Activated naive CD4-positive, alpha-beta T cell treated with anti-CD3 and anti-CD28 coated beads for 36 hours (primary cell): ENCODE results near the gene RANBP6. TPM values are rescaled to one million over a fixed set of nuclear protein-coding genes. Genes with fewer than 3 reads are reported as not detected.
"Not testable (repeated sequence)": the region's sequence is repeated elsewhere in the genome, so short reads cannot be mapped to it uniquely, and the experiment has no call there.

Source experiments
- CTCF ChIA-PET: fragments of 350-600 bp; sonication (Branson Sonifier 250); formaldehyde crosslinking; loops from one replicate; lab custom pipeline; 2021; ENCODE audit warnings: antibody characterized with exemption; lab: Charles Lee
- DNase-seq: peaks from one replicate; pipeline ENCODE4 v3.0.0-alpha.2; 2020
- H3K27ac Mint-ChIP-seq: one replicate; pipeline ENCODE4 v1.8.0; 2021; ENCODE audit warnings: mild to moderate bottlenecking, mixed read lengths
- H3K27me3 Mint-ChIP-seq: one replicate; pipeline ENCODE4 v1.8.0; 2021; ENCODE audit warnings: low read depth, mixed read lengths
- H3K36me3 Mint-ChIP-seq: one replicate; pipeline ENCODE4 v1.8.0; 2021; ENCODE audit warnings: low read depth, mixed read lengths
- H3K4me1 Mint-ChIP-seq: one replicate; pipeline ENCODE4 v1.8.0; 2021; ENCODE audit warnings: low read depth, mixed read lengths
- H3K4me3 Mint-ChIP-seq: one replicate; pipeline ENCODE4 v1.8.0; 2021; ENCODE audit warnings: mild to moderate bottlenecking, moderate library complexity, mixed read lengths
- H3K9me3 Mint-ChIP-seq: one replicate; pipeline ENCODE4 v1.8.0; 2021; ENCODE audit warnings: mixed read lengths
- intact Hi-C: fragments of 100-400 bp; cut with micrococcal nuclease; formaldehyde crosslinking; loops from one replicate; pipeline ENCODE4 v1.15.1; 2023
- total RNA-seq, 2 experiments: library from RNA; stranded (reverse); gene quantifications; one replicate each; pipeline ENCODE4 v1.2.3, GENCODE V29; 2021

Gene RANBP6
- total RNA-seq, 2 experiments from 2014 or later: 19.0 to 19.5 TPM

GRCh38 chr9:6040077-6040476, 24.7 kb upstream of the RANBP6 start:
- intact Hi-C loops: no loop called here
- Mint-ChIP-seq H3K36me3 (no peaks in the 10 kb centered on the region), H3K4me1 (no peaks in the 10 kb centered on the region), H3K27ac (no peak overlapping the region), H3K9me3 (no peaks in the 10 kb centered on the region), H3K4me3 (no peak overlapping the region), H3K27me3 (no peaks in the 10 kb centered on the region)
- CTCF ChIA-PET: interaction anchor here (1.5 kb wide), 1 partner anchor 16 kb away, joined by 5 read pairs; no protein-coding TSS in a partner anchor
- DNase-seq: no peak

DNA sequence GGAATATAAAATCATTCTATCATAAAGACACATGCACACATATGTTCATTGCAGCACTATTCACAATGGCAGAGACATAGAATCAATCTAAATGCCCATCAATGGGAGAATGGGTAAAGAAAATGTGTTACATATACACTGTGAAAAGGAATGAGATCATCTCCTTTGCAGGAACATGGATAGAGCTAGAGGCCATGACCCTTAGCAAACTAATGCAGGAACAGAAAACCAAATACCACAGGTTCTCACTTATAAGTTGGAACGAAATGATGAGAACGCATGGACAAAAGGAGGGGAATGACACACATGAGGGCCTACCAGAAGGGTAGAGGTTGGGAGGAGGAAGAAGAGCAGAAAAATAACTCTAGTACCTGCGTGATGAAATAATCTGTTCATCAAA, 21.0 kb upstream of the RANBP6 start:
- H3K36me3 Mint-ChIP-seq: no peaks in the 10 kb centered on the region

GRCh38 chr9:6034954-6035353, 19.5 kb upstream of the RANBP6 start:
- intact Hi-C loops: no loop called here

More for the DNA sequence above, 21.0 kb upstream of the RANBP6 start:
- DNase-seq: no peak
- no peaks in the 10 kb centered on the region for H3K27me3 Mint-ChIP-seq
- H3K4me3 Mint-ChIP-seq: no peak overlapping the region
- CTCF ChIA-PET: no interaction called here
- H3K27ac Mint-ChIP-seq: no peak overlapping the region
- intact Hi-C loops: no loop called here
- no peaks in the 10 kb centered on the region for H3K4me1 Mint-ChIP-seq
- no peaks in the 10 kb centered on the region for H3K9me3 Mint-ChIP-seq

GRCh38 chr9:6029604-6030274, 14.3 kb upstream of the RANBP6 start:
- Mint-ChIP-seq H3K27me3 (peaks cover 5% of the 10 kb centered on the region), H3K9me3 (no peaks in the 10 kb centered on the region), H3K27ac (no peak overlapping the region), H3K4me3 (no peak overlapping the region), H3K4me1 (no peaks in the 10 kb centered on the region), H3K36me3 (no peaks in the 10 kb centered on the region)
- DNase-seq: no peak
- intact Hi-C loops: no loop called here
- CTCF ChIA-PET: interaction anchor here (0.9 to 1.5 kb wide), 4 partner anchors 25 to 199 kb away, joined by 3 to 6 read pairs (median 4); no protein-coding TSS in a partner anchor

More at GRCh38 chr9:6034954-6035353, 19.5 kb upstream of the RANBP6 start:
- Mint-ChIP-seq H3K4me3 (no peak overlapping the region), H3K27me3 (peaks cover 3% of the 10 kb centered on the region), H3K4me1 (no peaks in the 10 kb centered on the region), H3K27ac (no peak overlapping the region), H3K9me3 (no peaks in the 10 kb centered on the region), H3K36me3 (no peaks in the 10 kb centered on the region)
- CTCF ChIA-PET: interaction anchor here (1.1 kb wide), 1 partner anchor 11 kb away, joined by 7 read pairs; no protein-coding TSS in a partner anchor
- DNase-seq: no peak

- no peaks in the 10 kb centered on the region for H3K9me3 Mint-ChIP-seq
- H3K4me3 Mint-ChIP-seq: peak overlapping the region; percentile 56
- H3K36me3 Mint-ChIP-seq: no peaks in the 10 kb centered on the region
- H3K27me3 Mint-ChIP-seq: no peaks in the 10 kb centered on the region
- H3K4me1 Mint-ChIP-seq: peaks cover 3% of the 10 kb centered on the region
- peak; percentile 41 for DNase-seq
- intact Hi-C loops: no loop called here
- no peak overlapping the region for H3K27ac Mint-ChIP-seq
- CTCF ChIA-PET: interaction anchor here (0.6 to 3.4 kb wide), 14 partner anchors 9 to 651 kb away, joined by 3 to 14 read pairs (median 4); partner anchors contain the start of gene RANBP6
Measured at GRCh38 chr9:6024035-6024554, 8.7 kb upstream of the RANBP6 start.

DNA sequence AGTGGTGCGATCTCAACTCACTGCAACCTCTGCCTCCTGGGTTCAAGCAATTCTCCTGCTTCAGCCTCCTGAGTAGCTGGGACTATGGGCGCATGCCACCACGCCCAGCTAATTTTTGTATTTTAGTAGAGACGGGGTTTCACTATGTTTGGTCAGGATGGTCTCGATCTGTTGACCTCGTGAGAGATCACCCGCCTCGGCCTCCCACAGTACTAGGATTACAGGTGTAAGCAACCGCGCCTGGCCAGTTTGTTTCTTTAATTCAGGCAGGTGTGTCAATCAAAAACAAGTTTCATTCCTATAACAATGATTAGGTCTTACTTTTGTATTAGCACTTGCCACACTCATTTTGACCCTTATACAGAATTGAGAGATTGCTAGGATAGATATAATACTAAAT, 1.6 kb upstream of the RANBP6 start:
- Mint-ChIP-seq H3K36me3 (peaks cover 29% of the 10 kb centered on the region), H3K4me1 (peaks cover 35% of the 10 kb centered on the region), H3K9me3 (peaks cover 24% of the 10 kb centered on the region)
- CTCF ChIA-PET, DNase-seq, H3K4me3 Mint-ChIP-seq, H3K27me3 Mint-ChIP-seq, H3K27ac Mint-ChIP-seq, intact Hi-C loops: not testable (repeated sequence)

GRCh38 chr9:6014670-6015270, 654 bp downstream of the RANBP6 start:
- DNase-seq: peak; percentile 56
- peaks cover 29% of the 10 kb centered on the region for H3K9me3 Mint-ChIP-seq
- H3K27ac Mint-ChIP-seq: peak overlapping the region; percentile 99
- CTCF ChIA-PET: interaction anchor here (1.0 to 1.7 kb wide), 3 partner anchors 10 to 182 kb away, joined by 3 to 14 read pairs (median 5); partner anchors contain the start of gene ERMP1
- H3K4me3 Mint-ChIP-seq: peak overlapping the region; percentile 98
- H3K27me3 Mint-ChIP-seq: no peaks in the 10 kb centered on the region
- H3K36me3 Mint-ChIP-seq: peaks cover 44% of the 10 kb centered on the region
- intact Hi-C loops: loop anchor here (1.0 to 2.0 kb wide), 11 partner anchors 7 to 666 kb away; partner anchors contain the start of gene UHRF2
- peaks cover 45% of the 10 kb centered on the region for H3K4me1 Mint-ChIP-seq

DNA sequence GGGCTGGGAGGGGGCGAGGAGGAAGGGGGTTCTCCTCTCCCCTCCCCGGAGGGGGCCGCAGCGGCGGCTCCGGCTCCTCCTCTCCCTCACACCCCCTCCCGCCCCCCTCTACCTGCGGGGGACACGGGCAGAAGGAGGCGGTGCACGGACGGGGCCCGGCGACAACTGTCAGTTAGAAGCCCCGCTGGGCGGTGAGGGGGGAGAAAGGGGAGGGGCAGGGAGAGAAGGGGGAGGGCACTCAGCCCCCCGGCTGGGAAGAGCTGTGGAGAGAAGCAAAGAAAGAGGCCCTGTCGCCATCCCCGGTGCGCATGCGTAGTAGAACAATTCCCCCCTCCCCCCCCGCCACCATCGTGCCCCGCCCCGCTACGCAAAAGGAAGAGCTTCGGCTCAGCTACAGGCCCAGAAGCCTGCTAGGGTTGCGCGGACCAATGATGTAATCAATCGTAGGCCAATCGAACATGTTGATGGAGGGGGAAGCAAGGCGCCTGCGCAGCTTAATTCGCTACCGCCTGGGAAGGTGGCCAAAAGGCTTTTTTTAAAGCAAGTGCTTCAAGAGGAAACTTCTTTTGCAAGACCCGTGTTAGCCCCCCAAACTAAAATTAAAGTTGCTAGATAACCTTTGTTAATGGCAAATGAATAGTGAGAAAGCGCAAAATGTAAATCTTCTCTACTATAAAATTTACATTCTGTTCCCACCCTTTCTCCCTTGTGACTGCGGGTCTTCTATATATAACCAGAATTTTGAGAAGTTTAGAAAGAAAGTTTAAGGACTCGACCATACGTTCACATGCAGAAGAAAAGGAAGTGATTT, 7.0 kb downstream of the RANBP6 start:
- Mint-ChIP-seq H3K4me1 (peaks cover 61% of the 10 kb centered on the region), H3K4me3 (peak overlapping the region; percentile 76), H3K9me3 (peaks cover 17% of the 10 kb centered on the region), H3K36me3 (peaks cover 35% of the 10 kb centered on the region), H3K27ac (peak overlapping the region; percentile 82), H3K27me3 (no peaks in the 10 kb centered on the region)
- DNase-seq: peak; percentile 98
- CTCF ChIA-PET: interaction anchor here (0.9 to 4.7 kb wide), 2 partner anchors 15 to 122 kb away, joined by 3 to 22 read pairs; no protein-coding TSS in a partner anchor
- intact Hi-C loops: loop anchor here (1.0 to 5.0 kb wide), 8 partner anchors 98 to 1331 kb away; partner anchors contain the start of genes CDC37L1, ERMP1, KDM4C and UHRF2

DNA sequence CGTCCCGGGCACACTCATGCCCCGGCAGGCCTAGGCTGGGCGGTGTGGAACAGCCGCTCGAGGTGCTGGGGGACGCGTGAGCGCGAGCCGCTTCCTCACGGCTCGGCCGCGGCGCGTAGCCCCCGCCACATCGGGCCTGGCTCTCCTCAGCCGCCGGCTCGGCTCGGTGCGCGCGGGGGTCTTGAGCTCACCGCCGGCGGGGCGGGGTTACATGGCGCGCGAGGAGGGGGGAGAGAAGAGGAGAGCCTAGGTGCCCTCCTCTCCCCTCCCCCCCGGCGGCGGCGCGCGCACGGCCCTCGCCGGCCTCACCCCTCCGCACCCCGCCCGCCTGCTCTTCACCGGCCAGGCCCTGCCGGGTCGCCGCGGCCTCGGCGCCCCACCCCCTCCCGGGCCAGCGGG, 7.7 kb downstream of the RANBP6 start:
- Mint-ChIP-seq H3K27me3 (no peaks in the 10 kb centered on the region), H3K27ac (no peak overlapping the region), H3K9me3 (peaks cover 11% of the 10 kb centered on the region), H3K4me3 (peak overlapping the region; percentile 79), H3K36me3 (peaks cover 28% of the 10 kb centered on the region), H3K4me1 (peaks cover 59% of the 10 kb centered on the region)
- intact Hi-C loops: loop anchor here (1.0 to 5.0 kb wide), 11 partner anchors 8 to 1330 kb away; partner anchors contain the start of genes CDC37L1, ERMP1, KDM4C and RANBP6
- DNase-seq: peak; percentile 69
- CTCF ChIA-PET: interaction anchor here (0.9 to 4.7 kb wide), 2 partner anchors 16 to 121 kb away, joined by 3 to 22 read pairs; no protein-coding TSS in a partner anchor

GRCh38 chr9:6007058-6007769, 8.2 kb downstream of the RANBP6 start:
- peak overlapping the region; percentile 79 for H3K4me3 Mint-ChIP-seq
- H3K27me3 Mint-ChIP-seq: no peaks in the 10 kb centered on the region
- peaks cover 23% of the 10 kb centered on the region for H3K36me3 Mint-ChIP-seq
- peak; percentile 97 for DNase-seq
- CTCF ChIA-PET: interaction anchor here (0.6 to 4.7 kb wide), 3 partner anchors 16 to 121 kb away, joined by 3 to 22 read pairs (median 4); no protein-coding TSS in a partner anchor
- peaks cover 6% of the 10 kb centered on the region for H3K9me3 Mint-ChIP-seq
- intact Hi-C loops: loop anchor here (1.0 to 5.0 kb wide), 5 partner anchors 8 to 1330 kb away; partner anchors contain the start of genes CDC37L1 and RANBP6
- peaks cover 53% of the 10 kb centered on the region for H3K4me1 Mint-ChIP-seq
- H3K27ac Mint-ChIP-seq: peak overlapping the region; percentile 64

DNA sequence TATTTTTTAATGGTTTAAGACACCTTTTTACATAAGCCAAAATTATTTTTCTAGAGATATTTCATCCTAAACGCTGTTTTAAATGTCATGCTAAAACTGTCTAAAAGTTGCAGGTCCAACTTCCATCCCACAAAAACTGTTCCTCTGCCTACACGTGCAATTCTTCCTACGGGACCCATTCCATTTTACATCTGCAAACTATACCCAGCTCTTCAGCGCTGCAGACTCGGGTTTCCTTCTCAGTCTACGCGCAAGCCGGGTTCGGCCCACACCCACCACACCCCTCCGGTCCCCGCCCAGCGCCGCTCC, 8.7 kb downstream of the RANBP6 start:
- H3K27ac Mint-ChIP-seq: no peak overlapping the region
- H3K36me3 Mint-ChIP-seq: peaks cover 19% of the 10 kb centered on the region
- CTCF ChIA-PET: interaction anchor here (4.7 kb wide), 1 partner anchor 120 kb away, joined by 22 read pairs; no protein-coding TSS in a partner anchor
- no peak for DNase-seq
- no peaks in the 10 kb centered on the region for H3K27me3 Mint-ChIP-seq
- peaks cover 2% of the 10 kb centered on the region for H3K9me3 Mint-ChIP-seq
- peak overlapping the region; percentile 79 for H3K4me3 Mint-ChIP-seq
- H3K4me1 Mint-ChIP-seq: peaks cover 52% of the 10 kb centered on the region
- intact Hi-C loops: loop anchor here (1.0 to 5.0 kb wide), 5 partner anchors 9 to 1329 kb away; partner anchors contain the start of genes CDC37L1 and RANBP6
